GM21381 (cell line): ENCODE data around the gene COG2.

Experiments
- ATAC-seq: cut with Tn5 transposase; IDR thresholded peaks from one replicate; pipeline ENCODE4 v1.9.1; 2021; ENCODE audit warnings: mild to moderate bottlenecking, moderate library complexity; ENCODE audit not compliant: unreplicated experiment

Gene COG2

GRCh38 chr1:230668227-230668626 is 25.9 kb downstream of the COG2 start:
- no peak for ATAC-seq

DNA sequence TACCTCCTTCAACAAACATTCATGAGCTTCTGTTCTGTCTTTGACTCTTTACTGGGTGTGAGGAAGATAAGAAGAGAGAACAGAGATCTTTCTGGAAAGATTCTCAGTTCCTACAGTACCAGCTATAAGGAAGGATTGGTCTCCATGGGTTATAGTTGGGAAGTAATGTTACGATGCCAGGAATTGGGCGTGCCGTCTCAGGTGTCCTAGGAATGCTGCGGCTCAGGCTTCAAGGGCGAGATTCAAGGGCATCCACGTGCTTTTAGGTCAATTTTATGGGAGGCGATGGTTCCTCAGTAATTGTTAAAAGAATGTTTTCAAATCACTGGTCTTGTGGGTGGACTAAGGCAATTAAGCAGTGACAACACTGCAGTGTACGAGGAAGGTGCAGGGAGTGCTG is 27.3 kb downstream of the COG2 start:
- no peak for ATAC-seq

DNA sequence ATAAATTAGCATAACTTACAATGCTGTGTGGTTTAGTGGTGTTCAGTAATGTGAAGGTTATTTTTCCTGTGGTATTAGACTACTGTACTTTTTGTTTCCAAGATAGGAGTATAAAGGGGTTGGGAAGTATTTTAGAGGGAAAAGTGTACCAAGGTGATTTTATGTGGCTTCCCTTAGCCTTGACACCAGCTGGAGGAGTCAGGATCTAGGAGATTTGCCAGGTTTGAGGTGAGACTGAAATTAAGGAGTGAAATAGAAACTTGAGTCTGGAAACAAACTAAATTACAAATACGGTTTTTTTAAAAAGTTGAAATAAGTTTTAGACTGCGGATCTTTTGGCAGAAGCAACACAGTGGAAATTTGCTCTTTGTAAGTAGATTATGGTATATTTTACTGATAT is 32.3 kb downstream of the COG2 start:
- ATAC-seq, result no peak

DNA sequence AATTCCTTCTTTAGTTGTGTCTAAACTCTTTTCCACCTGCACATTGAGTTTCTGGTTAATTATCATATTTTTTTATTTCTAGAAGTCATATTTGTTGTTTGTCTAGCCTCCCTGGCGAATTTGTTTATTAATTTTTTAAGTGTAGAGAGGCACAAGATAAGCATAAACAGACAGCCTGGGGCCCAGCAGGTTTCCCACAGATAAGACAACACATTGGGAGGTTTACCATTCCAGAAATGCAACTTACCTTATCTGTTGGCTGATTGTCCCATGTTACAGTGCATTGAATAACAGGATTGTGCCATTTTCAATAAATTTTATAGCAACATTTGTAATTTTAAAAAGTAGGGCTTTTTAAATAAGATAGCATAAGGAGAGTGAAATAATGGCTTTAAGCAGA is 34.9 kb downstream of the COG2 start:
- ATAC-seq, result no peak

DNA sequence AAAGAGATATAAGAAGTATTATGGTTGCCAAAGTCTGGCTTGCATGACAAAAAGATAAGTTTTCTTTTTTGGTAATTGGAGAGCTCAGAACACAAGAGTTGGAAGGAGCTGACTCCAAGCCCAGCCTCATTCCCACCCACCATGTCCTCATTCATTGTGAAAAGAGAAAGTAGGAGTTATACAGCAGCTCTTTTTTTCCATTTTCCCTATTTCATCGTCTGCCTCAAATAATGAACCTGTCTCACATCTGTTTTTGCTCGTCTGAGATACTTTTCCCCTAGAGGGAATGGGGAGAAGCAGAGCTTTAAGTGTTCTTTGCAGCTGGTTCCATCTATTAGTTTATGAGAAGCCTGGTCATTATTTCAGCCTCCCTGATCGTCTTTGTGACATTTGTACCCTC is 36.9 kb downstream of the COG2 start:
- no peak for ATAC-seq

DNA sequence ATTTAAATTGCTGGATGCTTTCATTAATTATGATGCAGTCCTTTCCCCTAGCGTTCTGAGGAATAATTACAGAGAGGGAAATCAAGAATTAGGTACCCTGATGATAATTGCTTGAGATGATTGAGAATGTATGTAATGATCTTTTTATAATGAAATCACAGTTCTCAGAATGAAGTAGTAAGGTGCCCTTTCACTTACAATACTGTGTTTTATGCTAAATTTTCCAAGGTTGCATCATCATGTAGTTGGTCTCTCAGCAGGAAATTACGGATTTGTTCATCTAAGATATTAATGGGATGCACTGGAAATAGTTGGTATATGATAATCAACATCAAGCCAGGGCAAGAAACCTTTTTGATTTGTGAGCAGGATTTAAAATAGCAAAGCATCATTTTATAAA is 37.5 kb downstream of the COG2 start:
- no peak for ATAC-seq

GRCh38 chr1:230680300-230681025 is 38.2 kb downstream of the COG2 start:
- no peak for ATAC-seq

GRCh38 chr1:230681599-230681998 is 39.3 kb downstream of the COG2 start:
- ATAC-seq, result no peak

DNA sequence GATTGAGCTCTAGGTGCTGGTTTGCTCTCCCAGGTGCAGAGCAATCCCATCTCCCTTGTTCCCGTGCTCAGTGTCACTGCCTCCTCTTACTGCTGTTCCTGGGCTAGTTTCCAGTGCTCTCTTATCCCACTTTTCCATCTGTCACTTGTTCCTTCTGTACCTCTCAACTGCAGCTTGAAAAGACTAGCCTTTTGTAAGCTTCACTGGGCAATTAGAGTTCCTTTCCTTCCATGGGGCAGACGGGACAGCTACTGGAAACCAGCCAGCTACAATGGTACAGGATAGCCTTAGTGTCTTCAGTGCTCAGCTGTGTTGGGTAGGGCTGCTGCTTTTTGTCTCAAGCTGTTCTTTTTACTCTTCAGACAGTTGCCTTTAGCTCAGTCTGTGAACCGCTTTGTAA is 40.0 kb downstream of the COG2 start:
- no peak for ATAC-seq

DNA sequence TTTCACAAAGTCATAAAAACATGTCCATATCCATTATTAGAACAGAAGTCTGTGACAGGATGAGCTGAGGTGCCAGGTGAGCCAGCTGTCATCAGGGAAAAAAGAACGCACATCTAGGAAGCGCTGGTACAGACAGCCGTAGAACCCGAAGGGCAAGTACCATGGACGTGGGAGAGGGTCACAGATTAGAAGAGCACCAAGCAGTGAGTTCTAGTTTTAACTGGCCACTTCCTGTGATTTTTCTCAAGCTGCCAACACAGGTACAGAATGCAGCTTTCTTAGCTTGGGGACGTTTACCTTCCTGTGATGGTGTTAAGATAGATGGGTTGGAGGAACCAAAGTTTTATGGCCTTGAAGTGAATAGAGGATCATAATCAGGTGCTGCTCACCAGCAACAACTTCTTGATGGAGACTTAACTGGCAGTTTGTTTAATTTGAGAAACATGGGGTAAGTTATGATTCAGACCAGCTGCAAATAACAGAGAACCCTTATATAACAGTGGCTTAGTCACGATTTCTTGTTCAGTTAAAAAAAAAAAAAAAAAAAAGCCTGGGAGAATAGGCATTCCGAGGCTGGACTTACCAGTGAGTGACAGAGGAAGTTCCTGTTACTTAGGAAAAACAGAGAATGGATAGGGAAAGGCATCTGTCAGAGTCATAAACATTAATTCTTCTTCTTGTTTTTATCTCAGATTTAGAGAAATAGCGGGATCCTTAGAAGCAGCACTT is 40.8 kb downstream of the COG2 start:
- no peak for ATAC-seq

DNA sequence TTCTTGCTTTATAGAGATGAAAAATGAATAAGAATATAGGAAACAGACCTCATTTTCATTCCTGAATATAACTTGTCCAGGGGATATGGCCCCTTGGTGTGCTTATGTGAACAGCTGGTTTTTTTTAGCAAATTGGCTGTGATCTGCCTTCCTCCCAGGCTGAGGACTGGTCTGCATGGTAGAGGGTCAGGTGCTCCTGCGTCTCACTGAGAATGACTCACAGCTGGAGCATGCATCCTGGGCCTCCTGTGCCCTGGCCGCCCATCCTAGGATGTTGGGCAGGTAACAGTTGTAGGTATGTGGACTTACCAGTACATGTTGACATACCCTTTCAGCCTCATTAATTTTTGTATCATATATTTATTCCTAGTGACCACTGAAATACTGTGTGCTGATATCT is 41.9 kb downstream of the COG2 start:
- no peak for ATAC-seq

DNA sequence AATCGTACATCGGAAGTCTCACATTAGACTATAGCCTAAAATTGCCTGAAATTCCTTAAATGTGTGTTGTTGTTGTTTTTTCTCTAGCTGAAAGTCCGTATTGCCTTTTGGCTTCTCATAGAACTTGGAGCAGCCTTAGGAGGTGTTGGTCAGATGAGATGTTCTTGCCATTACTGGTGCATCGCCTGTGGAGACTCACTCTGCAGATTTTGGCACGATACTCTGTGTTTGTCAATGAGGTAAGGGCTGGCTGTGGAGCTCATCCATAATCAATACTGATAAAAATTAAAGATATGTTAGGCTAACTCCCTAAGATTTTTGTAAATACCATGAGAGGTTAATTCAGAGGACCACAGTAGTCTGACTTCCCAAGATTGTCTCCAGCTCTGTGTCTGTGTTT is 42.7 kb downstream of the COG2 start:
- ATAC-seq, result no peak

GRCh38 chr1:230686747-230687146 is 44.5 kb downstream of the COG2 start:
- no peak for ATAC-seq

- no peak for ATAC-seq
Observed at GRCh38 chr1:230690101-230690500, 47.8 kb downstream of the COG2 start.

- no peak for ATAC-seq
Observed at GRCh38 chr1:230691615-230692014, 49.3 kb downstream of the COG2 start.

GRCh38 chr1:230693221-230693620 is 50.9 kb downstream of the COG2 start:
- ATAC-seq, result no peak

- ATAC-seq, result no peak
Observed at GRCh38 chr1:230693777-230694176, 51.5 kb downstream of the COG2 start.

GRCh38 chr1:230694464-230694863 is 52.2 kb downstream of the COG2 start:
- ATAC-seq, result no peak

GRCh38 chr1:230694991-230695390 is 52.7 kb downstream of the COG2 start:
- ATAC-seq, result no peak

DNA sequence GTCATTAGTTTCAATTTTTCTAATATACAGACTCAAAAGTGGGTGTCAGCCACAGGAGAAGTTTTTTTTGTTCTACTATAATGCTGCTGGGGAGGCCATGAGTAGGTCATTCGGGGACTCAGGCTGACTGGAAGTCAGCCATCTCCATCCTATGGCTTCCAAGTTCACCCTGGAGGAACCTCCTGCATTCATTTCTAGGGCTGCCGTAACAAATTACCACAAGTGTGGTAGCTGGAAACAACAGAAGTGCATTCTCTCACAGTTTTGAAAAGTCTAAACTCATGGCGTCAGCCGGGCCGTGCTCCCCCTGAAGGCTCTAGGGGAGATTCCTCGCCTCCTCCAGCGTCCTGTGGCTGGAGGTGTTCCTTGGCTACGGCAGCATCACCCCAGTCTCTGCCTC is 53.9 kb downstream of the COG2 start:
- no peak for ATAC-seq

GRCh38 chr1:230696722-230697437 is 54.6 kb downstream of the COG2 start:
- no peak for ATAC-seq

DNA sequence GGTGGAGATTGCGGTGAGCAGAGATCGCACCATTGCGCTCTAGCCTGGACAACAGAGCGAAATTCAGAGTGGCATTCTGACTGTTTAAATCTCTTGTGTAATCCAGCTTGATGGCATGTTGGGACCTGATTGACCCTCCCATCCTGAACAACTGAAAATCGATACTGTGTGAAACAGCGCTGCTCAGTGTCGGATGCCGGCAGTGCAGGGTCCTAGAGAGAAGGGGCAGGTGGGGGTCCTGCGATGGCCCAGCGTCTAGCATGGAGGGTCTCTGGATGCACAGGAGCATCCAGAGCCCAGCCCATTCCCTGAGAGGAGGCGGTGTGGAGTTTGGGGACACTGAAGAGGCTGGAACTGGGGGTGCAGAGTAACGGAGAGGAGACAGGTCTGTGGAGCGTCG is 55.8 kb downstream of the COG2 start:
- ATAC-seq, result no peak
